Measurements from ENCODE around the gene LNX1.

Gene LNX1

DNA sequence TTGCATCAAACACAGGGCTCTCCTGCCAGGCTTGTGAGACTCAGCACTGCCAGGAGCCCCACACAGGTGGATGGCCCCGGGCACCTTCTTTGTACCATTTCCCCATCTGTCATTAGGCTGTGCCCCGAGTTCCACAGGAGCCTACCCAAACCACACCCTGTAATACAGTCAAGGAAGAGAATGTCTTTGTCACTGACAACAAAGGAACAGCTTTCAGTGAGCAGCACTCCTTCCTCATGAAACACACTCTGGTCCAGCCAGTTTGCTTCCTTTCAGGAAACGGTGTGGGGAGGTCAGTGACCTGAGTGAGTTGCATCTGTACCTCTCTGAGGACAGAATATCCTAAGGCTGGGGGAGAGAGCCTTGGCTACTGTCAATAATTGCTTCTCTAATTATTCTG lies 53.7 kb downstream of the LNX1 start:
- DNase-seq, result no peak

GRCh38 chr4:53536328-53536727 lies 55.0 kb downstream of the LNX1 start:
- DNase-seq, result no peak

DNA sequence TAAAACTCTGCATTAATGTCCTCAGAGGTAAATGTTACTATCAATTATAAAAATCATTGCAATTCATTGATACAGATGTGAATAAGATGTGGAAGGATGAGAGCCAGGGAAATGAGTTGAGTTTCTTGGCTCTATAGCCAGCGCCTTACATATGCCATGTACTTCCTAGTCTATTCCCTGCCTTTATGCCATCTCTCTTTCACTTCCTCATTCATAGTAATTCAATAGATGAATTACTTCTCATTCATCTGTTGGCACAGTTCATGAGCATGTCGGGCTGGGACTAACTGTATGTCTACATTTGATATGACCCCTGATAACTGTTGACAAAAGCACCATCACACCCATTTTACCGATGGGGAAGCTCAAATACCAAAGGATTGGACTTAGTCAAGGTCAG lies 55.7 kb downstream of the LNX1 start:
- DNase-seq, result no peak

DNA sequence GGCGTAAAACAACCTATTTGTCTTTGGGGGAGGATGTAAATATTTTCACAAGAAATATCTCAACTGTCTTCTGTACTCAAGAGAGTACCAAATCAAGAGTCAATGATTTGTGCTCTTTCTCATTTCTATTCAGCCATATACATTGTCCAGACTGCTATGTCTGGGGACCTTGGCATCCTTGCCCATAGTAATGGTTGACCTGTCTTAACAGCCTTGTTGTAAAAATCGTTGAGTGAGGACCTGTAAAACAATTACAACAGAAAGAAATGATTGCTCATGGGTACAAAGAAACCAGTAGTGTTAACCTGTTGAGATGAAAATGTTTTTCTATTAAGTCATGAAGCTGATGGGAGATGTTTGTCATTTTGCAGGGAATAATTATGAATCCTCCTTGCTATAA lies 56.6 kb downstream of the LNX1 start:
- DNase-seq, result no peak

DNA sequence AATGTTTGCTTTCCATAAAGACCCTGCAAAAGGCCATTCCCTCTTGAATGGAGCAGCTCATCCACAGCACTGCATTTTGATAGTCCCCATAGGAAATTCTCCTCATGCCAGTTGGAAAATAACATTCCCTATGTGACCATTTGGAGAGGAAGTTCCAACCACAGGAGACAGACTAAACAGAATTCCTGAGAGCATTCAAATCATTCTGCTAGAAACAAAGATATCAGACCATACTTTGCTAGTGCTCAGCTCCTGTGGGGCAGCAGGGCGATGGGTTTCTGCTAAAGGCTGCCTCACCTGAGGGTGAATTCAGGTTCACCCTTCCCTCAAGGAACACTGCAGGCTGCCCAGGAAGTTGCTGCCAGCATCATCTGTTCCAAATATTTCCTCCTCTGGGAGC lies 58.8 kb downstream of the LNX1 start:
- DNase-seq, result no peak

DNA sequence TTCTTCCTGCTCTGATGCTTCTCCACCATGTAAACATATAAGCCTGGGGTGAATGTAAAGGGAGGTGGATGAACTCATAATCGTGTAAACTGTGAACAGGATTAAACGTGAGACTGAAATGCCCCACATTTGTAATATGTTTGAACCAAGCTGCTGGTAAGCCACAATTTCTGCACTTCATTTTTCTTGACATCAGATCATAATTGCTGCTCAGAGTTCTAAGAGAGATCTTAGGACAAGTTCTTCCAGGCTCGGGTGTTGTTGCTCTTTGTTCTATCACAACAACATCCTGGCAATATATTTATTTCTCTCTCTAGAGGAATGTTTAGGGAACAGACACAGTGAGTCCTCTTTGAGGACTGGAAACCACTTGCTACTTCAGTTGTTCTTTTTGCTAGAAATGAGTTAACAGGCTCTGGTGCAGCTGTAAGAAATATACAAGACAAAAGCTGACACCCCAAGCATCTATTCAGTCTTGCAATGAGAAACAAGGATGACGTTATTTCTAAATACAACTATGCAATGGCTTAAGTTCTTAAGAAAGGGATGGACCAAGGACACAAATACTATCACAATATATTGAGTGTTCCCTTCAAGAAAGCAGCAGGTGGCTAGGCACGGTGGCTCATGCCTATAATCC lies 59.6 kb downstream of the LNX1 start:
- DNase-seq, result no peak

DNA sequence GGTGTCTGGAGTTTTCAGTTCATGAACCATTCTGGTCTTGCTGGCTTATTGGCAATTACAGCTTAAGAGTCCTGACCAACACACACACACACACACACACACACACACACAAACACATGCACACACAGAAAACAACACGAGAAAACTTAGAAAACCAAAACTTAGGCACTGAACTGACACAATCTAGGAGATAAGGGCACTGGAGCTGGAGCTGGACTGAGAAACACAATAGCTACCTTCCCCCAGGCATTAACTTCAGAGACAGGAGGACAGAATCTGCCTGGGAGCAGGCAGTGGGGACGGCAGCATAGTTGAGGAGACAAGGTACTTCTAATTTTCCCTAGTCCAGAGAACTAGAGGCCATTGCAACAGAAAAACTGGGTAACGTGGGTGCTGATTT lies 62.3 kb downstream of the LNX1 start:
- no peak for DNase-seq

GRCh38 chr4:53527930-53528329 lies 63.4 kb downstream of the LNX1 start:
- no peak for DNase-seq

- DNase-seq, result no peak
Measured at GRCh38 chr4:53527326-53527725, 64.0 kb downstream of the LNX1 start.

- DNase-seq, result no peak
Measured at GRCh38 chr4:53522334-53522733, 69.0 kb downstream of the LNX1 start.

GRCh38 chr4:53520116-53520515 lies 71.2 kb downstream of the LNX1 start:
- no peak for DNase-seq

GRCh38 chr4:53518807-53519206 lies 72.5 kb downstream of the LNX1 start:
- DNase-seq, result no peak

DNA sequence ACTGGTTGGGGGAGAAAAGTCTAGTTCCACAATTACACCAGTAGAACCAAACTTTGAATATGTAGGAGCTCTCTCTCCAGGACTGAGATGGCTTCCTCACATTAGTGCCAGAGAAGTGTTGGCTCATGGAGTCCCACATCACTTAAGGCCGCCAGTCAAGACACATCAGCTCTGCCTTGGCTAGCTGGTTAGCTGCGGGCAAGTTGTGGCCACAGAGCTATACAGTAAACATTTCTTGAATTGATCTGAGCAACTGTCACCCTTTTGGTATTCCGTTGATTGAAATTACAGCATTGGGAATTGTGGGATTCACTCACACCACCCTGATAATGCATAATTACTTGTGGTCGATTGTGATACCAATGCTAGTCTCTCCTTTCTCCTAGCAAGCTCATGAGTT lies 76.2 kb downstream of the LNX1 start:
- no peak for DNase-seq

GRCh38 chr4:53514509-53514908 lies 76.8 kb downstream of the LNX1 start:
- DNase-seq, result no peak

- DNase-seq, result no peak
Measured at GRCh38 chr4:53512608-53513007, 78.7 kb downstream of the LNX1 start.

- no peak for DNase-seq
Measured at GRCh38 chr4:53511014-53511413, 80.3 kb downstream of the LNX1 start.

GRCh38 chr4:53510321-53510720 lies 81.0 kb downstream of the LNX1 start:
- DNase-seq, result no peak

DNA sequence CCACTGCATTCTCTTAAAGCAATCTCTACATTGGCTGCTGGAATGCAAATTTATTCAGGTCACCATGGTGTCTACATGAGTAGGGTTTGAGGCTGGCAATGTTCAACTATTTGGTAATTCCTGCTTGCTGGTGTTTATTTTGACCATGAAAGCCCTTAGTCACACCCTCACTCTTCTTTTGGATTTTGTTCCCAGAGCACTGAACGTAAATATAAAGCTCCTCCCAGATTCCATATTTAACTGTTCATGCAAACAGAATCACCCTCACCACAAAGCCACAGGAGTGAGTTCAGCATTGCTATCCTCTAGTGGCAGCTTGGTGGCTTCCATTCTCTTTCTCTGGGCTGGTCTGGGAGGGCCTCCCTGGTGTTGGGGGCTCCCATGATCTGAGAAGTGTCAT lies 82.8 kb downstream of the LNX1 start:
- DNase-seq, result no peak

- no peak for DNase-seq
Measured at GRCh38 chr4:53507671-53508286, 83.5 kb downstream of the LNX1 start.

GRCh38 chr4:53507058-53507457 lies 84.2 kb downstream of the LNX1 start:
- DNase-seq, result no peak

- DNase-seq, result no peak
Measured at GRCh38 chr4:53505947-53506346, 85.3 kb downstream of the LNX1 start.

DNA sequence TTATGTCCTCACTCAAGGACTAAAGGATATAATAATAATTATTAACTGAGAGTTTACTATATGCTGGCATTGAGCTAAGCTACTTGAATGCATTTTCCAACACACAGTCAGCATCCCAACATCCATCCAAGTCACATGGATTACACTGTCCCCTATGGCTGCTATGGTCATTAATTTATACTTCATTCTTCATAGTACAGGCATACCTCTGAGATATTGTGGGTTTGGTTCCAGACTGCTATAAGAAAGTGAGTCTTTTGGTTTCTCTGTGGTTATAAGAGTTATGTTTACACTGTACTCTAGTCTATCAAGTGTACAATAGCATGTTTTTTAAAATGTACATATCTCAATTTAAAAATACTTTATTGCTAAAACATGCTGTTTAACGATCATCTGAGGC lies 89.2 kb downstream of the LNX1 start:
- no peak for DNase-seq

- no peak for DNase-seq
Measured at GRCh38 chr4:53501561-53501960, 89.7 kb downstream of the LNX1 start.

GRCh38 chr4:53500546-53500945 lies 90.7 kb downstream of the LNX1 start:
- no peak for DNase-seq
